Mucosa of stomach (tissue), 1 donor: ENCODE data around the gene AK2.

ENCODE experiments used
- H3K27me3 ChIP-seq: one replicate; pipeline ENCODE4 v1.7.0; 2013; ENCODE audit warnings: mild to moderate bottlenecking, low read length; ENCODE audit not compliant: control insufficient read depth, insufficient read depth
- H3K36me3 ChIP-seq: one replicate; pipeline ENCODE4 v1.7.0; 2013; ENCODE audit warnings: low read length; ENCODE audit not compliant: control insufficient read depth, insufficient read depth
- H3K4me1 ChIP-seq: one replicate; pipeline ENCODE4 v1.7.0; 2013; ENCODE audit warnings: mild to moderate bottlenecking, low read length; ENCODE audit not compliant: control insufficient read depth, insufficient read depth
- H3K4me3 ChIP-seq: one replicate; pipeline ENCODE4 v1.7.0; 2013; ENCODE audit warnings: low read length
- H3K9ac ChIP-seq: one replicate; pipeline ENCODE4 v1.7.0; 2013; ENCODE audit warnings: mild to moderate bottlenecking, low read length, moderate library complexity
- H3K9me3 ChIP-seq: one replicate; pipeline ENCODE4 v1.7.0; 2013; ENCODE audit warnings: mild to moderate bottlenecking, low read length, moderate library complexity; ENCODE audit not compliant: control insufficient read depth
- donor health status: Pancreatic carcinoma.

Gene AK2

GRCh38 chr1:33036526-33037503 lies at the start of gene AK2:
Gene AK2, minus strand, starts transcription at chr1:33036883. Its CDS starts 55 bp downstream, at chr1:33036828.
- no peaks in the 10 kb centered on the region for H3K36me3 ChIP-seq
- H3K4me1 ChIP-seq: peaks cover 13% of the 10 kb centered on the region
- peak within 1 kb of the TSS; percentile 82 for H3K4me3 ChIP-seq
- no peaks in the 10 kb centered on the region for H3K9me3 ChIP-seq
- peak within 1 kb of the TSS; percentile 89 for H3K9ac ChIP-seq
- H3K27me3 ChIP-seq: no peaks in the 10 kb centered on the region

GRCh38 chr1:33086384-33086850 lies 49.7 kb upstream of the AK2 start:
- H3K9ac ChIP-seq: no peak overlapping the region
- no peaks in the 10 kb centered on the region for H3K9me3 ChIP-seq
- H3K4me1 ChIP-seq: peaks cover 9% of the 10 kb centered on the region
- H3K27me3 ChIP-seq: peaks cover 12% of the 10 kb centered on the region
- H3K36me3 ChIP-seq: no peaks in the 10 kb centered on the region
- no peak overlapping the region for H3K4me3 ChIP-seq

GRCh38 chr1:33085332-33085731 lies 48.6 kb upstream of the AK2 start:
- Histone ChIP-seq H3K27me3 (peaks cover 16% of the 10 kb centered on the region), H3K9me3 (no peaks in the 10 kb centered on the region), H3K36me3 (no peaks in the 10 kb centered on the region), H3K4me3 (no peak overlapping the region), H3K4me1 (peaks cover 17% of the 10 kb centered on the region), H3K9ac (no peak overlapping the region)

- Histone ChIP-seq H3K36me3 (no peaks in the 10 kb centered on the region), H3K27me3 (peaks cover 16% of the 10 kb centered on the region), H3K4me3 (no peak overlapping the region), H3K9ac (no peak overlapping the region), H3K9me3 (no peaks in the 10 kb centered on the region), H3K4me1 (peaks cover 17% of the 10 kb centered on the region)
Measured at GRCh38 chr1:33082575-33083108, 46.0 kb upstream of the AK2 start.

- Histone ChIP-seq H3K36me3 (no peaks in the 10 kb centered on the region), H3K4me1 (peaks cover 17% of the 10 kb centered on the region), H3K9me3 (no peaks in the 10 kb centered on the region), H3K9ac (peak overlapping the region; percentile 62), H3K27me3 (peaks cover 16% of the 10 kb centered on the region), H3K4me3 (peak overlapping the region; percentile 38)
Measured at GRCh38 chr1:33081554-33082305, 45.0 kb upstream of the AK2 start.

- Histone ChIP-seq H3K9me3 (no peaks in the 10 kb centered on the region), H3K9ac (peak within 1 kb of the TSS; percentile 62), H3K36me3 (no peaks in the 10 kb centered on the region), H3K4me3 (peak within 1 kb of the TSS; percentile 38), H3K4me1 (peaks cover 17% of the 10 kb centered on the region), H3K27me3 (peaks cover 16% of the 10 kb centered on the region)
Measured at GRCh38 chr1:33080885-33081553, 44.3 kb upstream of the AK2 start, which contains the start of gene AZIN2. Gene AZIN2, plus strand, starts transcription at chr1:33081153. Its CDS starts 1,097 bp downstream, at chr1:33082250.

GRCh38 chr1:33080373-33080772 lies 43.7 kb upstream of the AK2 start:
- Histone ChIP-seq H3K9ac (peak overlapping the region; percentile 62), H3K9me3 (no peaks in the 10 kb centered on the region), H3K36me3 (no peaks in the 10 kb centered on the region), H3K4me3 (peak overlapping the region; percentile 38), H3K4me1 (peaks cover 17% of the 10 kb centered on the region), H3K27me3 (peaks cover 16% of the 10 kb centered on the region)

- Histone ChIP-seq H3K9ac (no peak overlapping the region), H3K36me3 (no peaks in the 10 kb centered on the region), H3K27me3 (peaks cover 16% of the 10 kb centered on the region), H3K4me1 (peaks cover 17% of the 10 kb centered on the region), H3K9me3 (no peaks in the 10 kb centered on the region), H3K4me3 (no peak overlapping the region)
Measured at GRCh38 chr1:33078030-33078591, 41.4 kb upstream of the AK2 start.

GRCh38 chr1:33074193-33074945 lies 37.7 kb upstream of the AK2 start:
- H3K9me3 ChIP-seq: no peaks in the 10 kb centered on the region
- H3K9ac ChIP-seq: no peak overlapping the region
- H3K4me3 ChIP-seq: no peak overlapping the region
- H3K4me1 ChIP-seq: no peaks in the 10 kb centered on the region
- no peaks in the 10 kb centered on the region for H3K27me3 ChIP-seq
- no peaks in the 10 kb centered on the region for H3K36me3 ChIP-seq

- Histone ChIP-seq H3K9me3 (no peaks in the 10 kb centered on the region), H3K36me3 (no peaks in the 10 kb centered on the region), H3K27me3 (no peaks in the 10 kb centered on the region), H3K4me1 (no peaks in the 10 kb centered on the region), H3K9ac (no peak overlapping the region), H3K4me3 (no peak overlapping the region)
Measured at GRCh38 chr1:33072707-33073106, 36.0 kb upstream of the AK2 start.

GRCh38 chr1:33070628-33071027 lies 33.9 kb upstream of the AK2 start:
- no peaks in the 10 kb centered on the region for H3K4me1 ChIP-seq
- H3K4me3 ChIP-seq: no peak overlapping the region
- H3K9me3 ChIP-seq: no peaks in the 10 kb centered on the region
- no peaks in the 10 kb centered on the region for H3K27me3 ChIP-seq
- H3K9ac ChIP-seq: no peak overlapping the region
- H3K36me3 ChIP-seq: no peaks in the 10 kb centered on the region
